GM19328 (cell line): ENCODE measurements around the gene ZNF585A.
"Not testable (repeated sequence)": the region's sequence is repeated elsewhere in the genome, so short reads cannot be mapped to it uniquely, and the experiment has no call there.

Experiments used
- ATAC-seq: cut with Tn5 transposase; IDR thresholded peaks from one replicate; pipeline ENCODE4 v1.9.1; 2021; ENCODE audit warnings: mild to moderate bottlenecking, moderate library complexity; ENCODE audit not compliant: unreplicated experiment

ZNF585A gene

GRCh38 chr19:37172368-37173366 lies at the start of gene ZNF585A:
TSS of gene ZNF585A (minus strand) at chr19:37172695. CDS start at chr19:37169910, 2,785 bp downstream.
- ATAC-seq = peak; percentile 98

DNA sequence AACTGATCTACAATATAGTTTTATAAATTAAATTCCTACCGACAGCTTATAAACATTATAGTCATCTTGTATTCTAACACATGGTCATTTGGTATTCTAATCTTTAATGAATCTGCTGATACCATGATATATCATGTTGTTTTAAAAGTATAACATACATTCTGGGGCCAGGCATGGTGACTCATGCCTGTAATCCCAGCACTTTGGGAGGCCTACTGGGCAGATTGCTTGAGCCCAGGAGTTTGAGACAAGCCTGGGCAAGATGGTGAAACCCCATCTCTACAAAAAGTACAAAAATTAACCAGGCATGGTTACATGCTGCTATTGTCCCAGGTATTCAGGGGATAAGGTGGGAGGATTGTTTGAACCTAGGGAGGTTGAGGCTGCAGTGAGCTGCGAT lies 48.6 kb upstream of the ZNF585A start:
- no peak for ATAC-seq

DNA sequence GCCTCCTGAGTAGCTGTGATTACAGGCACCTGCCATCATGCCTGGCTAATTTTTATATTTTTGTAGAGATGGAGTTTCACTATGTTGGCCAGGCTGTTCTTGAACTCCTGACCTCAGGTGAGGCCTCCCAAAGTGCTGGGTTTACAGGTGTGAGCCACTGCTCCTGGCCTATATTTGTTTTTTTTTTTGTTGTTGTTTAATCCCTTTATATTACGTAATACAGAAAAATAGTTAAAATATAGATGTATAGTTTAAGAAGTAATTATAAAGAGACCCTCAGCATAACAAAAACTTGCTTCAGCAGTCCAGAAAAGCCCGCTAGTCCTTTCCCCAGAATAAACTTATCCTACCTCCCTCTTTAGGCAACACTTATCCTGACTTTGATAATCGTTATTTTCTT lies 47.9 kb upstream of the ZNF585A start:
- ATAC-seq = no peak

GRCh38 chr19:37218592-37218935 lies 46.1 kb upstream of the ZNF585A start:
- no peak for ATAC-seq

DNA sequence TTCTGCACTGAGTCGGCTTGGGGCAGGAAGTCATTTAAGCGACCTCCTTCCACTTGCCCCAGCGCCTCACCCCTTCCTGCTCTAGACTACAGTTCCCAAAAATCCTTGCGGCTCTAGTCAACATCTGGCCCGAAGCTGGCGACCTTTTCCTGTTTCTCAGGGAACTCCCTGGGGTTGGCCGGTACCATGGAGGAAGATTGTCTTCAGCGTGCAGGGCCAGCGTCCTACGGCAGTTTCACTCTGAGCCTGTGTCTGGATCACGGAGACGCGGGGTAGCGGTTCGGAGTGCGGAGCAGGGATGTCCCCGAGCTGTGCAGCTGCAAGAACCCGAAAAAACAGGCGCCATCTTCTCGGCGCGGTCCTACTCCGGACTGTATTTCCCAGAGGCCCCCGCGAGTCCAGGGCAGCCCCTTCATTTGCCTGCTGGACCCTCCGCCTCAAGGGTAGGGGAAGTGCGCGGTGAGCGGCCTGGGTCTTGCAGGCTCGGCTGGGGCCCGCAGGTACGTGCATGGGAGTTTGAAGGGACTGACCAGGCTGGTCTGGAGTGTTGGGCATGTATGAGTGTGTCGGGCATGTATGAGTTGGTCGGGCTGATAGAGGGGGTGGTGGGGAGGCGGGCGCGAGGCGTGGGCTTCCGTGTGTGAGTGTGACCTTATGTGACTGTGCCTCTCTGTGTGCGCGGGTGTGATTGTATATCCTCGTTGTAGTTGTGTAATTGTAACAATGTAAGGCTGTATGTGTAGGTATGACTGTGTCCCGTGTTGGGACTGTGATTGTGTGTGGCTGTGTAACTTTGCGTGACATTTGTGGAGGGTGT lies 45.5 kb upstream of the ZNF585A start, which contains the start of gene ZNF383:
ZNF383 (plus strand) TSS at position 440 of the 817 bp plus-strand sequence. CDS start 12,240 bp downstream, outside the sequence.
- peak; percentile 90 for ATAC-seq

GRCh38 chr19:37217480-37217774 lies 44.9 kb upstream of the ZNF585A start:
- no peak for ATAC-seq

- no peak for ATAC-seq
These were observed 25.3 kb upstream of the ZNF585A start for GRCh38 chr19:37197768-37198167.

DNA sequence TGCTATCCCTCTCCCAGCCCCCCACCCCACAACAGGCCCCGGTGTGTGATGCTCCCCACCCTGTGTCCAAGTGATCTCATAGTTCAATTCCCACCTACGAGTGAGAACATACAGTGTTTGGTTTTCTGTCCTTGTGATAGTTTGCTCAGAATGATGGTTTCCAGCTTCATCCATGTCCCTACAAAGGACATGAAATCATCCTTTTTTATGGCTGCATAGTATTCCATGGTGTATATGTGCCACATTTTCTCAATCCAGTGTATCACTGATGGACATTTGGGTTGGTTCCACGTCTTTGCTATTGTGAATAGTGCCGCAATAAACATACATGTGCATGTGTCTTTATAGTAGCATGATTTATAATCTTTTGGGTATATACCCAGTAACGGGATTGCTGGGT lies 24.6 kb upstream of the ZNF585A start:
- ATAC-seq = not testable (repeated sequence)

- not testable (repeated sequence) for ATAC-seq
These were observed 22.8 kb upstream of the ZNF585A start for GRCh38 chr19:37195248-37195647.

DNA sequence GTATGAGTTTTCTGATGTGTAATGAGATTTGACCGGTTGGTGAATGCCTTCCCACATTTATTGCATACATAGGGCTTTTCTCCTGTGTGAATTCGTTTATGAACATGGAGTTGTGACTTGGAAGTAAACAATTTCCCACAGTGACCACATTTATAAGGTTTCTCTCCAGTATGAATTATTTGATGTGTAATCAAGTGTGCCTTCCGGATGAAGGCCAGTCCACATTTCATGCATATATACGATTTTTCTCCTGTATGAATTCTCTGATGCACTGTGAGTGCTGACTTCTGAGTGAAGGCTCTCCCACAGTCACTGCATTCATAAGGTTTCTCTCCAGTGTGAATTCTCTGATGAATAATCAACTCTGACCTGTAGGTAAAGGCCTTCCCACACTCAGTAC lies 13.6 kb upstream of the ZNF585A start:
- ATAC-seq = not testable (repeated sequence)

DNA sequence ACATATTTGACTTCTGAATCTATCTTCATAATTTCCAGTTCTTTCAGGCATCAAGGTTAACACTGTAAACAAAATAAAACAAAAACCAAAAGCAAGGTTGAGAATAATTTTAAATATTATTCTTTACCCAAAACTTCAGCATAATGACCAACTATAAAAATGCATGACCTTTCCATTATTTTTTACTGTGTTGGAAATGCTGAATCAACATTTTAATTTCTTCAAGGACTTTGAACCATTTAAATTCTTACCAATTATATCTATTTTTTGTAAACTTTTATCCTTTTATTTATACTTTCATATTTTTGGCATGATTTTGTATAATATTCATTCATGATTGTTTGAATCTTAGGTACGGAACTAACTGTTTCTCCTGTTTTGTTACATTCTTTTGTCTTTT lies 6.9 kb downstream of the ZNF585A start:
- no peak for ATAC-seq

DNA sequence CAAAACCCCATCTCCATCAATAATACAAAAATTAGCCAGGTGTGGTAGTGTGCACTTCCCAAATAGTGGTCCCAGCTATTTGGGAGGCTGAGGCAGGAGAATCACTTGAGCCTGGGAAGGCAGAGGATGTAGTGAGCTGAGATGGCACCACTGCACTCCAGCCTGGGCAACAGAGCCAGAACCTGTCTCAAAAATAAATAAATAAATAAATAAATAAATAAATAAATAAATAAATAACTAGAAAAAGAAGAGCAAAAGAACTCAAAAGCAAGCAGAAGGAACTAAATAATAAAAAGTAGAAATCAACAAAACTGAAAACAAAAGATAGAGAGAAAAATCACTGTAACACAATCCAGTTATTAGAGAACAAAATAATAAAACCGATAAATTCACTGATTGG lies 12.3 kb downstream of the ZNF585A start:
- ATAC-seq = no peak

GRCh38 chr19:37148214-37148613 lies 24.3 kb downstream of the ZNF585A start:
- ATAC-seq = no peak

- no peak for ATAC-seq
These were observed 36.4 kb downstream of the ZNF585A start for GRCh38 chr19:37136111-37136510.

DNA sequence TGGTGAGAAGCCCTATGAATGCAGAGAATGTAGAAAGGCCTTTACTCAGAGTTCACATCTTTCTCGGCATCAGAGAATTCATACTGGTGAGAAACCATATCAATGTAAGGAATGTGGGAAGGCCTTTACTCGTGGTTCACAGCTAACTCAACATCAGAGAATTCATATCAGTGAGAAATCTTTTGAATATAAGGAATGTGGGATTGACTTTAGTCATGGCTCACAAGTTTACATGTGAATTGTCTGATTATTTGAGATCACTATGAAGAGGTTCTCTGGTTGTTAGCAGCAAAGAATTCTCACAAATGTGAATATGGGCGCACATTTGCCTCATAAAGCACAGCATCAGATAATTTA lies 43.7 kb downstream of the ZNF585A start:
- ATAC-seq = no peak

DNA sequence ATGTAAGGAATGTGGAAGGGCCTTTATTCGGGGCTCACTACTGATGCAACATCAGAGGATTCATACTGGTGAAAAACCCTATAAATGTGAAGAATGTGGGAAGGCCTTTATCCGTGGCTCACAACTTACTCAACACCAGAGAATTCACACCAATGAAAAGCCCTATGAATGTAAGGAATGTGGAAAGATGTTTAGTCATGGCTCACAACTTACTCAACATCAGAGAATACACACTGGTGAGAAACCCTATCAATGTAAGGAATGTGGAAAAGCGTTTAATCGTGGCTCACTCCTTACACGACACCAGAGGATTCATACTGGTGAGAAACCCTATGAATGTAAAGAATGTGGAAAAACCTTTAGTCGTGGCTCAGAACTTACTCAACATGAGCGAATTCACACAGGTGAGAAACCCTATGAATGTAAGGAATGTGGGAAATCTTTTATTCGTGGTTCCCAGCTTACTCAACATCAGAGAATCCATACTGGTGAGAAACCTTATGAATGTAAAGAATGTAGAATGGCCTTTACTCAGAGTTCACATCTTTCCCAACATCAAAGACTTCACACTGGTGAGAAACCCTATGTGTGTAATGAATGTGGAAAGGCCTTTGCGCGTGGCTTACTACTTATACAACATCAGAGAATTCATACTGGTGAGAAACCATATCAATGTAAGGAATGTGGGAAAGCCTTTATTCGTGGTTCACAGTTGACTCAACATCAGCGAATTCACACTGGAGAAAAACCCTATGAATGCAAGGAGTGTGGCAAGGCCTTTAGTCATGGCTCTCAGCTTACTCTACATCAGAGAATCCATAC lies 44.3 kb downstream of the ZNF585A start:
- no peak for ATAC-seq

- not testable (repeated sequence) for ATAC-seq
These were observed 50.4 kb downstream of the ZNF585A start for GRCh38 chr19:37122093-37122492.

DNA sequence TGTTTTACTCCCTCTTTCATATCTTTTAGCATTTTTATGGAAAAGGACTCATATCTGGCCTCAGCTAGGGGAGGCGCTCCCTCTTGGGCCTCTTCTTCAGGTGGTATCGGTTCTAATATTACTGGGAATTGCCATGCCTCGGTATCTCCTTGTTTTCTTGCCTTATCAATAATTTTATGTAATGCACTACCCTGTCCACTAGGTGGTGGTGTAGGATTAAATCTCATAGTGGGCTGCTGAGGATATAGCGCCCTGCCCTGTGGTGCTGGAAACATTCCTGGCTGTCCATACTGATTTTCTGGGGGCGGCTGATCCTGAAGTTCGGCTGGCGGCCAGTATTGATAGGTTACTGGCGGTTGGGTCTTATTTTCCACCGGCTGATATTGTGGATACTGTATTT lies 58.5 kb downstream of the ZNF585A start:
- no peak for ATAC-seq

GRCh38 chr19:37111753-37112152 lies 60.7 kb downstream of the ZNF585A start:
- ATAC-seq = not testable (repeated sequence)

GRCh38 chr19:37104135-37104534 lies 68.4 kb downstream of the ZNF585A start:
- not testable (repeated sequence) for ATAC-seq

GRCh38 chr19:37098570-37098969 lies 73.9 kb downstream of the ZNF585A start:
- no peak for ATAC-seq
